ENCODE results near the gene MIA. TPM values are rescaled to one million over a fixed set of nuclear protein-coding genes. Genes with fewer than 3 reads are reported as not detected.
A peak's percentile ranks its signal among the peaks of the same experiment; 100 is the strongest.

Gene MIA
- total and polyA plus RNA-seq, 9 of the 15 experiments (the other 6 are each of a cell fraction or from before 2014, with no cell fraction given): 0.21 TPM; not detected in 8

DNA sequence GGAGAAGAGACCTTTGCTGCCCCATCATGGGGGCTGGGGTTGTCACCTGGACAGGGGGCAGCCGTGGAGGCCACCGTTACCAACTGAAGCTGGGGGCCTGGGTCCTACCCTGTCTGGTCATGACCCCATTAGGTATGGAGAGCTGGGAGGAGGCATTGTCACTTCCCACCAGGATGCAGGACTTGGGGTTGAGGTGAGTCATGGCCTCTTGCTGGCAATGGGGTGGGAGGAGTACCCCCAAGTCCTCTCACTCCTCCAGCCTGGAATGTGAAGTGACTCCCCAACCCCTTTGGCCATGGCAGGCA is 32.7 kb downstream of the MIA start (continued):
- TF ChIP-seq, protein P1, sequence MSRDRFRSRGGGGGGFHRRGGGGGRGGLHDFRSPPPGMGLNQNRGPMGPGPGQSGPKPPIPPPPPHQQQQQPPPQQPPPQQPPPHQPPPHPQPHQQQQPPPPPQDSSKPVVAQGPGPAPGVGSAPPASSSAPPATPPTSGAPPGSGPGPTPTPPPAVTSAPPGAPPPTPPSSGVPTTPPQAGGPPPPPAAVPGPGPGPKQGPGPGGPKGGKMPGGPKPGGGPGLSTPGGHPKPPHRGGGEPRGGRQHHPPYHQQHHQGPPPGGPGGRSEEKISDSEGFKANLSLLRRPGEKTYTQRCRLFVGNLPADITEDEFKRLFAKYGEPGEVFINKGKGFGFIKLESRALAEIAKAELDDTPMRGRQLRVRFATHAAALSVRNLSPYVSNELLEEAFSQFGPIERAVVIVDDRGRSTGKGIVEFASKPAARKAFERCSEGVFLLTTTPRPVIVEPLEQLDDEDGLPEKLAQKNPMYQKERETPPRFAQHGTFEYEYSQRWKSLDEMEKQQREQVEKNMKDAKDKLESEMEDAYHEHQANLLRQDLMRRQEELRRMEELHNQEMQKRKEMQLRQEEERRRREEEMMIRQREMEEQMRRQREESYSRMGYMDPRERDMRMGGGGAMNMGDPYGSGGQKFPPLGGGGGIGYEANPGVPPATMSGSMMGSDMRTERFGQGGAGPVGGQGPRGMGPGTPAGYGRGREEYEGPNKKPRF (IDR thresholded peaks at IDR 0.05; ENCODE audit: low read depth, low read length): no peak
- TF ChIP-seq TRIM28 (IDR thresholded peaks at IDR 0.05) (no peak), POLR2G (IDR thresholded peaks at IDR 0.05; ENCODE audit: low read depth, low read length) (peak; percentile 43; the same call in 1 of the 2 replicates), SRSF7 (optimal IDR thresholded peaks at IDR 0.05; ENCODE audit: low read depth, low read length) (no peak), TSC22D4 (tag; IDR thresholded peaks at IDR 0.05) (no peak), NCOA6 (IDR thresholded peaks at IDR 0.05) (no peak), SLC30A9 (CRISPR knock-in tag; IDR thresholded peaks at IDR 0.05) (no peak), RUNX1 (IDR thresholded peaks at IDR 0.05; ENCODE audit: low read depth) (no peak), POLR2A (conservative IDR thresholded peaks at IDR 0.05) (0 out of 2 replicates have a peak, but pooled peaks have one; percentile 9), ZNF561 (CRISPR knock-in tag; conservative IDR thresholded peaks at IDR 0.05) (no peak), ZNF134 (CRISPR knock-in tag; conservative IDR thresholded peaks at IDR 0.05) (no peak)
- TF ChIP-seq, protein P2, sequence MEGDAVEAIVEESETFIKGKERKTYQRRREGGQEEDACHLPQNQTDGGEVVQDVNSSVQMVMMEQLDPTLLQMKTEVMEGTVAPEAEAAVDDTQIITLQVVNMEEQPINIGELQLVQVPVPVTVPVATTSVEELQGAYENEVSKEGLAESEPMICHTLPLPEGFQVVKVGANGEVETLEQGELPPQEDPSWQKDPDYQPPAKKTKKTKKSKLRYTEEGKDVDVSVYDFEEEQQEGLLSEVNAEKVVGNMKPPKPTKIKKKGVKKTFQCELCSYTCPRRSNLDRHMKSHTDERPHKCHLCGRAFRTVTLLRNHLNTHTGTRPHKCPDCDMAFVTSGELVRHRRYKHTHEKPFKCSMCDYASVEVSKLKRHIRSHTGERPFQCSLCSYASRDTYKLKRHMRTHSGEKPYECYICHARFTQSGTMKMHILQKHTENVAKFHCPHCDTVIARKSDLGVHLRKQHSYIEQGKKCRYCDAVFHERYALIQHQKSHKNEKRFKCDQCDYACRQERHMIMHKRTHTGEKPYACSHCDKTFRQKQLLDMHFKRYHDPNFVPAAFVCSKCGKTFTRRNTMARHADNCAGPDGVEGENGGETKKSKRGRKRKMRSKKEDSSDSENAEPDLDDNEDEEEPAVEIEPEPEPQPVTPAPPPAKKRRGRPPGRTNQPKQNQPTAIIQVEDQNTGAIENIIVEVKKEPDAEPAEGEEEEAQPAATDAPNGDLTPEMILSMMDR (IDR thresholded peaks at IDR 0.05 in 2 of 3, conservative IDR thresholded peaks at IDR 0.05 in 1 of 3; ENCODE audit: insufficient read depth in 2 of 3, low read depth in 1 of 3, low read length in 3 of 3): 0 out of 6 replicates have a peak, but pooled peaks of 1 of the 3 experiments have one; percentile 3

All from K562 (cell line).